A549 (cell line): Measurements from ENCODE around the gene CHRNB1.

Source experiments
- NR3C1 ChIP-seq: fragments of >200 bp; sonication (Bioruptor Twin); formaldehyde crosslinking; IDR thresholded peaks from 3 replicates; pipeline ENCODE4 v1.6.1; 2017
- TF ChIP-seq, protein P1 (sequence below): fragments of >200 bp; sonication (Bioruptor Twin); formaldehyde crosslinking; IDR thresholded peaks from 3 replicates; pipeline ENCODE4 v1.5.1; 2016

DNA sequence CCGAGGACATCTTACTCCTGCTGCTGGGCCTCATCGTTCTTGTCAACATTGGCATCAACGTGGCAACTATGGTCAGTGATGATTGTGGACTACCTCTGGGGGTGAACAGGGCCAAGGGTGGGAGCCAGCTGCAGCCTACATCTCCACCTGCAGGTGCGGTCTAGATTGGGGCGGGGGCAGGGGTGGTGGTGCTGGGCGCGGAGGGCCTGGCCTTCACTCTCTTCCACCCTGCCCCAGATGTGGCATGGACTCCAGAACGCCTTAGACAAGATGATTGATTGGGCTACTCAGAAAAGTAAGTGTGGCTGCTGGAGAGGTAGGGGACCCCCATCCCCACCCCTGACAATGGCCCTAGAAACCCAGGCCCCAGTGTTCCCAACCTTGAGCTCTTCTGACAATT, 19.1 kb upstream of the CHRNB1 start:
- TF ChIP-seq NR3C1: no peak
- TF ChIP-seq, protein P1, sequence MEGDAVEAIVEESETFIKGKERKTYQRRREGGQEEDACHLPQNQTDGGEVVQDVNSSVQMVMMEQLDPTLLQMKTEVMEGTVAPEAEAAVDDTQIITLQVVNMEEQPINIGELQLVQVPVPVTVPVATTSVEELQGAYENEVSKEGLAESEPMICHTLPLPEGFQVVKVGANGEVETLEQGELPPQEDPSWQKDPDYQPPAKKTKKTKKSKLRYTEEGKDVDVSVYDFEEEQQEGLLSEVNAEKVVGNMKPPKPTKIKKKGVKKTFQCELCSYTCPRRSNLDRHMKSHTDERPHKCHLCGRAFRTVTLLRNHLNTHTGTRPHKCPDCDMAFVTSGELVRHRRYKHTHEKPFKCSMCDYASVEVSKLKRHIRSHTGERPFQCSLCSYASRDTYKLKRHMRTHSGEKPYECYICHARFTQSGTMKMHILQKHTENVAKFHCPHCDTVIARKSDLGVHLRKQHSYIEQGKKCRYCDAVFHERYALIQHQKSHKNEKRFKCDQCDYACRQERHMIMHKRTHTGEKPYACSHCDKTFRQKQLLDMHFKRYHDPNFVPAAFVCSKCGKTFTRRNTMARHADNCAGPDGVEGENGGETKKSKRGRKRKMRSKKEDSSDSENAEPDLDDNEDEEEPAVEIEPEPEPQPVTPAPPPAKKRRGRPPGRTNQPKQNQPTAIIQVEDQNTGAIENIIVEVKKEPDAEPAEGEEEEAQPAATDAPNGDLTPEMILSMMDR: no peak
